K562 treated with DMSO at 1 percent for 48 hours (cell line): Measurements from ENCODE around the gene ZNF180. TPM values are rescaled to one million over a fixed set of nuclear protein-coding genes. Genes with fewer than 3 reads are reported as not detected.

Experiments used
- total RNA-seq: library from RNA; unstranded; fragments of 300-600 nt; gene quantifications from 2 replicates; pipeline ENCODE4 v1.2.3, GENCODE V29; 2022; ENCODE audit warnings: low replicate concordance; ENCODE audit errors: extremely low read depth

ZNF180 gene
- total RNA-seq: not detected in 2 replicates

DNA sequence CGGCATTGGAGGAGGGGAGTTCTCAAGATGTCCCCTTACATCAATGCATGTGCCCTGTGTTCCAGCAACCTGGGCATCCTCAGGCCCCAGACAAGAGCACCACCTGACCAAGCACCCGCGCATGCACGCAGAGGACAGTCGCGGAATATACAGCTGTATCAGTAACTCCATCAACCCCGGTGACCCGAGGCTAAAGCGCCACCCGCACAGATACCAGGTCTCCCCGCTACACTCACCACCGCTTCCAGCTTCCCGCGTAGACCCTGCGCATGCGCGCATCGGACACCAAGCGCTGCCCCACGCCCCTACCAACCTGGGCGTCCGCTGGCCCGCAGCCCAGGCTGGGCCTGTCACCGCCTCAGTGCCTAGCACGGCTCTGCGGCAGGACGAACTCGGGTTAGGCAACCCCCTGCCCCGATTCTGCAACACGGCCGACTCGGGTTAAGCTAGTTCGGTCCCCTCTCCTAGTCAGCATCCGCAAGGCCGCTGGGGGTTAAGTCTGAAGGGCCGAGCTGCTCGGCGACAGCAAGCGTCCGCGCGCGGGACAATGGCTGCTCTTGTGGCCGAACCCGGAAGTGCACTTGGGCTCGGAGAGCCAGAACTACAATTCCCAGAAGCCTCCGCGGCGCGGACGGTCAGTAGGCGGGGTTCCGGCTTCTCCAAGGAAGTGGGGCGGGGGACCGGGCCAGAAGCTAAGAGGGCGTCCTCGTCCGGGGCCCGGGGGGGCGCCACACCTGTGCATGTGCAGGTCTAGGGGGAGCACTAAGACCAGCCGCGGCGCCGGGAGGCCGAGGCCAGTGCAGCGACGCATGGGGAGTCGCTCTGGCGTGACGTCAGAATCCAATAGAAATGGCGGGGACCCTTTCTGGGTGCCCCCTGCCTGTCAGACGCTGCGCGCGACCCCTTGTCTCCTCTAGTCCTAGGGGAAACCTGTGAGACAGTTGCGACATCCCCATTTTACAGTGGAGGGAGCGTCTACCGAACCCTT lies at the start of gene ZNF180:
Gene ZNF180 (minus strand): TSS at position 561 of the 988 bp plus-strand sequence. CDS start 3,188 bp downstream, outside the sequence.

DNA sequence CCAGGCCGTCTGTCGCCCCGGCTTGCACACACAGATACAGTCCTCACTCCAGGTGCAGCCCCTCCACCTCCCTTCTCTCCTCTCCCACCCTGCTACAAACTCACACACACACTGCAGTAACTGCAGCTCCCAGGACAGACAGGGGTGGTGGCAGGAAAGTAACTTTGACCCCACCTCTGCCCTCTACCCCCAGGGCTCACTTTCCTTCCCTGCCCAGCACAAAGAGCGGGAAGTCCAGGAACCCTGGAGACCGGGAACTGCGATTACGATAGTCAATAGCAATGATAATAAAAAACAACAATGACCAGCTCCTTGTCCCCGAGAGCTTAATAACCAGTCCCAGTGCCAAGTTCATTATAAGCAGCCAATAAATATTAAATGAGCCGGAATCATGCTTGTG lies 29.2 kb upstream of the ZNF180 start, which contains the start of gene CEACAM20:
Gene CEACAM20 (minus strand): TSS at position 140 of the 400 bp plus-strand sequence. CDS start 166 bp downstream, outside the sequence.

DNA sequence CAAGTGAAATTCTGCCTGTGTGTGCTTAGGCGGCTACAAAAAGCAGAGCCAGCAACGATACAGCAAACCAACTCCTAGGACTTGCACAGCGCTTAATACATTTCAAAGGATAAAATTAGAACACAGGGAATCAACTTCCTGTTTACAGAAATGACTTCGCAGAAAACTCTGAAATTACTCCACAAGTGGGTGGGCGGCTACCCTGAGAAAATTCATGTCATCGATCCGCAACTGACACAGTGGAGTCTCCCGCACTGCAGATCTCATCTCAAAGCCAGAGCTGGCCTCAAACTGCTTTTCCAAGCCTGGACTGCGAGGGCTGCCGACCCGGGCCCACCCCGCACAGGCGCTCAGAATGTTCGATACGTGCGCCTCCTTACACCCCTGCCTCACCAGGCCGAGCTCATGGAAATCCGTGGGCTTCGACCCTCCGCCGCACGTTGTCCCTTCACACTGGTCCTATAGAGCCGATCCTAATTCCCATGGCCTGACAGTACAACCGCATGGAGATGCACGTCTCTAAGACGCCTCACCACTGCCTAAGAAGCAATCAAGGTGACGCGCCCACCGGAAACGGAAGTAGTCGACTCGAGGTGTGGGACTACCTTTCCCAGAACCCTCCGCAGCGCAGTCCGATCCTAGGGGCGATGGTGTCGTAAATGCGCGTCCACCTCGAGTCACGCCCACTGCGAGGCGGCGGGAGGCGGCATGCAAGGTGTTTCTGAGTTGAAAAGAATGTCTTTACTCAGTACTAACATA lies 52.2 kb downstream of the ZNF180 start, which contains the start of gene ZNF229:
Gene ZNF229 (minus strand): TSS at position 557 of the 759 bp plus-strand sequence. CDS start 5,625 bp downstream, outside the sequence.

Other genes starting within 250 kb of the ZNF180 start
- gene ZNF233, start 240.6 kb downstream of the ZNF180 start, total RNA-seq: not detected in 2 replicates
- not detected in 2 replicates for gene ZNF235, start 195.5 kb downstream of the ZNF180 start, total RNA-seq
- gene ZNF112, start 143.8 kb downstream of the ZNF180 start, total RNA-seq: not detected in 2 replicates
- gene ZNF285, start 98.9 kb downstream of the ZNF180 start, total RNA-seq: not detected in 2 replicates
- gene ZNF229, start 52.0 kb downstream of the ZNF180 start, total RNA-seq: not detected in 2 replicates
- not detected in 2 replicates for gene CEACAM20, start 29.2 kb upstream of the ZNF180 start, total RNA-seq
- not detected in 2 replicates for gene IGSF23, start 113.0 kb upstream of the ZNF180 start, total RNA-seq
- not detected in 2 replicates for gene PVR, start 143.4 kb upstream of the ZNF180 start, total RNA-seq
- not detected in 2 replicates for gene CEACAM19, start 171.0 kb upstream of the ZNF180 start, total RNA-seq
- not detected in 2 replicates for gene CEACAM16, start 198.6 kb upstream of the ZNF180 start, total RNA-seq
- not detected in 2 replicates for gene BCL3, start 248.2 kb upstream of the ZNF180 start, total RNA-seq